HCT116 (cell line): ENCODE measurements around the gene CCDC148. TPM values are rescaled to one million over a fixed set of nuclear protein-coding genes. Genes with fewer than 3 reads are reported as not detected.

Experiments
- ATAC-seq: fragments of 200-7000 bp; cut with Tn5 transposase; 2 replicates; pipeline ENCODE4 v1.9.1; 2020; ENCODE audit warnings: mild to moderate bottlenecking, moderate library complexity
- BruUV-seq: library from RNA; stranded (reverse); fragments of 400-500 nt; replicated peaks from 2 replicates; lab custom pipeline; 2021; lab: Mats Ljungman, UMichigan
- CTCF ChIA-PET: fragments of 300-600 bp; sonication (Branson Sonifier 250); formaldehyde crosslinking; loops from one replicate; lab custom pipeline; 2021; ENCODE audit warnings: antibody characterized with exemption; lab: Charles Lee
- POLR2A ChIA-PET: fragments of 300-600, 350-600 bp; sonication (Branson Sonifier 250); formaldehyde crosslinking; loops from one replicate; lab custom pipeline; 2021; ENCODE audit warnings: antibody characterized with exemption; lab: Charles Lee
- RAD21 ChIA-PET, 2 experiments: fragments of 300-600 bp; sonication (Branson Sonifier 250); formaldehyde crosslinking; loops; one replicate each; lab custom pipeline; 2023; ENCODE audit warnings: low total read pairs in 2 of 2; ENCODE audit not compliant: uncharacterized antibody in 2 of 2, unreplicated experiment in 2 of 2, low non-redundant PET in 1 of 2; lab: Charles Lee
- DNase-seq: peaks from one replicate; pipeline ENCODE4 v3.0.0-alpha.2; 2010; ENCODE audit warnings: low read depth, low spot score
- H2AFZ ChIP-seq: fragments of 200-600 bp; shearing (Covaris generic), sonication (generic); 2 replicates; pipeline ENCODE4 v1.6.1; 2017; ENCODE audit warnings: low read depth, mixed run types, mixed read lengths, antibody characterized with exemption, low read length; ENCODE audit not compliant: poor library complexity, severe bottlenecking
- H3K27ac ChIP-seq: 2 replicates; pipeline ENCODE4 v1.5.1; 2012; ENCODE audit warnings: low read depth, low read length
- H3K27me3 ChIP-seq: fragments of 200-600 bp; sonication (generic); 2 replicates; pipeline ENCODE4 v1.6.1; 2016; ENCODE audit warnings: mixed run types, low read length, mixed read lengths; ENCODE audit not compliant: insufficient read depth
- H3K36me3 ChIP-seq, 2 experiments: fragments of 200-500 bp in 1 of 2; fragments of 200-600 bp in 1 of 2; sonication (Bioruptor generic) in 1 of 2; sonication (generic) in 1 of 2; 2 replicates each; pipeline versions ENCODE4 v1.5.1 to v1.6.1; 2014 to 2016; ENCODE audit warnings: low read length in 2 of 2, inconsistent platforms in 1 of 2, mixed read lengths in 1 of 2, mixed run types in 1 of 2; ENCODE audit not compliant: insufficient read depth in 2 of 2, control insufficient read depth in 1 of 2
- H3K4me1 ChIP-seq, 2 experiments: fragments of 200-600 bp in 1 of 2; sonication (generic) in 1 of 2; 2 replicates each; pipeline versions ENCODE4 v1.5.1 to v1.6.1; 2012 to 2017; ENCODE audit warnings: low read length in 2 of 2, inconsistent platforms in 1 of 2, mild to moderate bottlenecking in 1 of 2, mixed read lengths in 1 of 2, mixed run types in 1 of 2, moderate library complexity in 1 of 2; ENCODE audit not compliant: insufficient read depth in 2 of 2, control insufficient read depth in 1 of 2
- H3K4me2 ChIP-seq: fragments of 200-600 bp; sonication (generic); 2 replicates; pipeline ENCODE4 v1.6.1; 2017; ENCODE audit warnings: mixed run types, low read length, mixed read lengths
- H3K4me3 ChIP-seq, 2 experiments: fragments of 200-600 bp in 1 of 2; sonication (generic) in 1 of 2; replicated peaks in 1 of 2; 2 replicates each; pipeline ENCODE4 v1.5.1; 2011 to 2016; ENCODE audit warnings: low read length in 2 of 2, control low read depth in 1 of 2, low read depth in 1 of 2, mild to moderate bottlenecking in 1 of 2, mixed read lengths in 1 of 2, mixed run types in 1 of 2
- H3K79me2 ChIP-seq: fragments of 200-600 bp; sonication (generic); 2 replicates; pipeline ENCODE4 v1.6.1; 2017; ENCODE audit warnings: mild to moderate bottlenecking, mixed run types, low read length, moderate library complexity, mixed read lengths; ENCODE audit not compliant: insufficient read depth
- H3K9ac ChIP-seq: fragments of 200-600 bp; sonication (generic); 2 replicates; pipeline ENCODE4 v1.6.1; 2016; ENCODE audit warnings: low read length, mixed read lengths
- H3K9me2 ChIP-seq: fragments of 200-600 bp; sonication (generic), shearing (Covaris generic); 2 replicates; pipeline ENCODE4 v1.6.1; 2017; ENCODE audit warnings: mixed run types, mild to moderate bottlenecking, moderate library complexity; ENCODE audit not compliant: insufficient read depth
- H3K9me3 ChIP-seq, 2 experiments: fragments of 200-500 bp in 1 of 2; fragments of 200-600 bp in 1 of 2; sonication (Bioruptor generic) in 1 of 2; sonication (generic) in 1 of 2; 2 replicates each; pipeline ENCODE4 v1.6.1; 2014 to 2017; ENCODE audit warnings: low read length in 2 of 2, mixed read lengths in 2 of 2, inconsistent platforms in 1 of 2, low read depth in 1 of 2, mild to moderate bottlenecking in 1 of 2, mixed run types in 1 of 2, moderate library complexity in 1 of 2; ENCODE audit not compliant: control insufficient read depth in 1 of 2, insufficient read depth in 1 of 2
- H4K20me1 ChIP-seq: fragments of 200-600 bp; sonication (generic), shearing (Covaris generic); 2 replicates; pipeline ENCODE4 v1.6.1; 2017; ENCODE audit warnings: mixed run types, mild to moderate bottlenecking, moderate library complexity; ENCODE audit not compliant: insufficient read depth
- ATF3 ChIP-seq: IDR thresholded peaks from 2 replicates; pipeline ENCODE4 v1.6.1; 2012
- CBX3 ChIP-seq: IDR thresholded peaks from 2 replicates; pipeline ENCODE4 v1.6.1; 2012; ENCODE audit warnings: low read depth
- CEBPB ChIP-seq: IDR thresholded peaks from 2 replicates; pipeline ENCODE4 v1.6.1; 2012; ENCODE audit warnings: low read depth
- EGR1 ChIP-seq: IDR thresholded peaks from 2 replicates; pipeline ENCODE4 v1.6.1; 2012; ENCODE audit warnings: low read depth
- ELF1 ChIP-seq: IDR thresholded peaks from 2 replicates; pipeline ENCODE4 v1.6.1; 2012; ENCODE audit warnings: low read depth, borderline replicate concordance
- EZH2 ChIP-seq: fragments of 200-600 bp; sonication (generic); IDR thresholded peaks from 2 replicates; pipeline ENCODE4 v1.6.1; 2017; ENCODE audit warnings: antibody characterized with exemption, mixed run types
- EZH2phosphoT487 ChIP-seq: fragments of 200-600 bp; IDR thresholded peaks from 2 replicates; pipeline ENCODE4 v1.6.1; 2018; ENCODE audit warnings: antibody characterized with exemption, borderline replicate concordance
- FOSL1 ChIP-seq: IDR thresholded peaks from 2 replicates; pipeline ENCODE4 v1.6.1; 2012; ENCODE audit warnings: low read depth
- JUND ChIP-seq: IDR thresholded peaks from 2 replicates; pipeline ENCODE4 v1.6.1; 2012
- POLR2A ChIP-seq: IDR thresholded peaks from 2 replicates; pipeline ENCODE4 v1.7.0; 2011; ENCODE audit warnings: borderline replicate concordance; ENCODE audit not compliant: insufficient read depth, insufficient read length; ENCODE audit errors: extremely low read depth
- SP1 ChIP-seq: IDR thresholded peaks from 2 replicates; pipeline ENCODE4 v1.6.1; 2012; ENCODE audit warnings: low read depth
- SRF ChIP-seq: IDR thresholded peaks from 2 replicates; pipeline ENCODE4 v1.6.1; 2012; ENCODE audit warnings: low read depth
- TCF7L2 ChIP-seq: IDR thresholded peaks from 2 replicates; pipeline ENCODE4 v1.7.0; 2011; ENCODE audit warnings: borderline replicate concordance, inconsistent platforms; ENCODE audit not compliant: insufficient read depth, insufficient read length; ENCODE audit errors: extremely low read depth
- YY1 ChIP-seq: IDR thresholded peaks from 2 replicates; pipeline ENCODE4 v1.6.1; 2011; ENCODE audit warnings: low read length, low read depth, moderate library complexity, mild to moderate bottlenecking; ENCODE audit not compliant: insufficient replicate concordance; ENCODE audit errors: extremely low read depth
- ZFX ChIP-seq: fragments of 450-650 bp; IDR thresholded peaks from 2 replicates; pipeline ENCODE4 v1.6.1; 2017
- intact Hi-C: fragments of 100-400 bp; cut with micrococcal nuclease; formaldehyde crosslinking; loops from 2 replicates; pipeline ENCODE4 v1.10.0; 2022
- total RNA-seq: library from RNA; stranded (reverse); gene quantifications from one replicate; pipeline ENCODE4 v1.2.1, GENCODE V29; 2021; ENCODE audit not compliant: unreplicated experiment
- TF ChIP-seq, protein P1 (sequence below): IDR thresholded peaks from 2 replicates; pipeline ENCODE4 v1.6.1; 2012; ENCODE audit warnings: low read depth
- TF ChIP-seq, protein P2 (sequence below): IDR thresholded peaks from 2 replicates; pipeline ENCODE4 v1.6.1; 2012

The CCDC148 gene
- total RNA-seq, 1 experiment from 2014 or later: 0.59 TPM

DNA sequence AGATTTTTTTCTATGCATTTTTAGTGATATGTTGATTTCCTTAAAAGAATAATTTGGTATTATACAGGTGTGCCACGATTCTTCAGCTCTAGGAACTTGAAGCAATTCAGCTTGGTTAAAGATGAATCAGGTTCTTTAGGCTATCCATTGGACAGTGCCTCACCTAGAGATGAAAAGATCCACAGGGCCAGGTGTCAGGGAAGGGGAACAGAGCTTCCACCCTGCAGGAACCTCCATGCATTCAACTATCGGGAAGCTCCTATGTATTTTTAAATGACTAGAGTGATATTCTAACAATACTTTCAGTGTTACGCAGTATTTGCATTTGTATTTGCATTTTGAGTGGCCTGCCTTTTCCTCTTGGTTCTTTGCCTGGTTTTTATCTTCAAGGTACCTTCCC, 40.4 kb upstream of the CCDC148 start (continued):
- TF ChIP-seq, protein P1, sequence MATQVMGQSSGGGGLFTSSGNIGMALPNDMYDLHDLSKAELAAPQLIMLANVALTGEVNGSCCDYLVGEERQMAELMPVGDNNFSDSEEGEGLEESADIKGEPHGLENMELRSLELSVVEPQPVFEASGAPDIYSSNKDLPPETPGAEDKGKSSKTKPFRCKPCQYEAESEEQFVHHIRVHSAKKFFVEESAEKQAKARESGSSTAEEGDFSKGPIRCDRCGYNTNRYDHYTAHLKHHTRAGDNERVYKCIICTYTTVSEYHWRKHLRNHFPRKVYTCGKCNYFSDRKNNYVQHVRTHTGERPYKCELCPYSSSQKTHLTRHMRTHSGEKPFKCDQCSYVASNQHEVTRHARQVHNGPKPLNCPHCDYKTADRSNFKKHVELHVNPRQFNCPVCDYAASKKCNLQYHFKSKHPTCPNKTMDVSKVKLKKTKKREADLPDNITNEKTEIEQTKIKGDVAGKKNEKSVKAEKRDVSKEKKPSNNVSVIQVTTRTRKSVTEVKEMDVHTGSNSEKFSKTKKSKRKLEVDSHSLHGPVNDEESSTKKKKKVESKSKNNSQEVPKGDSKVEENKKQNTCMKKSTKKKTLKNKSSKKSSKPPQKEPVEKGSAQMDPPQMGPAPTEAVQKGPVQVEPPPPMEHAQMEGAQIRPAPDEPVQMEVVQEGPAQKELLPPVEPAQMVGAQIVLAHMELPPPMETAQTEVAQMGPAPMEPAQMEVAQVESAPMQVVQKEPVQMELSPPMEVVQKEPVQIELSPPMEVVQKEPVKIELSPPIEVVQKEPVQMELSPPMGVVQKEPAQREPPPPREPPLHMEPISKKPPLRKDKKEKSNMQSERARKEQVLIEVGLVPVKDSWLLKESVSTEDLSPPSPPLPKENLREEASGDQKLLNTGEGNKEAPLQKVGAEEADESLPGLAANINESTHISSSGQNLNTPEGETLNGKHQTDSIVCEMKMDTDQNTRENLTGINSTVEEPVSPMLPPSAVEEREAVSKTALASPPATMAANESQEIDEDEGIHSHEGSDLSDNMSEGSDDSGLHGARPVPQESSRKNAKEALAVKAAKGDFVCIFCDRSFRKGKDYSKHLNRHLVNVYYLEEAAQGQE: no peak
- no peak for TF ChIP-seq CEBPB
- no peak for TF ChIP-seq EZH2
- TF ChIP-seq SRF: no peak
- no peak for TF ChIP-seq POLR2A
- no peak for TF ChIP-seq ATF3
- no peak for TF ChIP-seq ZFX
- TF ChIP-seq, protein P2, sequence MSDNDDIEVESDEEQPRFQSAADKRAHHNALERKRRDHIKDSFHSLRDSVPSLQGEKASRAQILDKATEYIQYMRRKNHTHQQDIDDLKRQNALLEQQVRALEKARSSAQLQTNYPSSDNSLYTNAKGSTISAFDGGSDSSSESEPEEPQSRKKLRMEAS: no peak
- no peak for TF ChIP-seq FOSL1
- no peak for TF ChIP-seq YY1
- no peak for TF ChIP-seq EGR1
- TF ChIP-seq TCF7L2: no peak

DNA sequence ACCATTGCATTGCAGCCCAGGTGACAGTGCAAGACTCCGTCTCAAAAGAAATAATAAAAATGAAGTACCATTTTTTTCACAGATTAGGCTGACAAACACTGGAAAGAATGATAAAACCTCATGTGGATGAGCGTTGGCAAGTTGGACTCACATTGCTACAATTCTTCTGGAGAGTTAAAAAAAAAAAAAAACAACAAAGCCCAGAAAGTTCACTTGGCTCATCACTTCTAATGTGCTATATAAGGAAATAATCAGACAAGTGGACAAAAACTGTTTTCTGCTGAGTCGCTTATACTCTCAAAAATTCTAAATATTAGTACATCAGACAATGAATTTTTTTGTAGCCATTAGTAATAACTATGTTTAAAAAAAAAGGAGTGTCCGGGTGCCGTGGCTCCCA, 38.6 kb upstream of the CCDC148 start:
- Histone ChIP-seq H3K9me3 (no peaks in the 10 kb centered on the region), H3K79me2 (peaks cover 84% of the 10 kb centered on the region), H2AFZ (no peak overlapping the region), H3K36me3 (no peaks in the 10 kb centered on the region), H3K4me2 (no peak overlapping the region), H3K9me2 (no peaks in the 10 kb centered on the region), H3K27me3 (no peaks in the 10 kb centered on the region), H3K4me3 (no peak overlapping the region), H3K4me1 (no peaks in the 10 kb centered on the region; a peak in 1 of 4 replicates), H3K27ac (no peak overlapping the region), H3K9ac (no peak overlapping the region), H4K20me1 (no peaks in the 10 kb centered on the region)
- POLR2A ChIA-PET: no interaction called here
- no peak for DNase-seq
- no TSS peak for BruUV-seq
- RAD21 ChIA-PET: no interaction called here
- no peak for TF ChIP-seq CBX3
- TF ChIP-seq ELF1: no peak
- TF ChIP-seq CEBPB: no peak
- no peak for TF ChIP-seq ATF3
- TF ChIP-seq SP1: no peak
- TF ChIP-seq EZH2phosphoT487: no peak
- TF ChIP-seq SRF: no peak
- TF ChIP-seq JUND: no peak
- CTCF ChIA-PET: no interaction called here
- no peak for ATAC-seq
- intact Hi-C loops: no loop called here
